Thyroid gland (tissue), 4 donors: ENCODE results near the gene MOGAT3. TPM values are rescaled to one million over a fixed set of nuclear protein-coding genes. Genes with fewer than 3 reads are reported as not detected.

Experiments
- DNase-seq, 2 donors: peaks; one replicate each; pipeline ENCODE4 v3.0.0-alpha.2; 2019
- H3K27ac ChIP-seq, 3 donors: fragments of 200-600 bp; sonication (generic); 1 replicate in 2 of 3; 2 replicates in 1 of 3; pipeline ENCODE4 v1.5.1; 2016 to 2019; ENCODE audit warnings: mild to moderate bottlenecking in 1 of 3, moderate library complexity in 1 of 3
- H3K27me3 ChIP-seq: fragments of 200-600 bp; sonication (generic); one replicate; pipeline ENCODE4 v1.5.1; 2019
- H3K36me3 ChIP-seq, 2 donors: fragments of 200-600 bp; sonication (generic); one replicate each; pipeline ENCODE4 v1.5.1; 2016 to 2019
- H3K4me1 ChIP-seq, 2 donors: fragments of 200-600 bp; sonication (generic); one replicate each; pipeline ENCODE4 v1.5.1; 2017 to 2019
- H3K4me3 ChIP-seq, 3 donors: fragments of 200-600 bp; sonication (generic); replicated peaks in 1 of 3; 1 replicate in 2 of 3; 2 replicates in 1 of 3; pipeline ENCODE4 v1.5.1; 2016; ENCODE audit warnings: mild to moderate bottlenecking in 1 of 3
- H3K9me3 ChIP-seq: fragments of 200-600 bp; sonication (generic); one replicate; pipeline ENCODE4 v1.5.1; 2017
- CTCF ChIP-seq, 6 experiments: fragments of 200-600 bp in 3 of 6; fragments of 450-650 bp in 3 of 6; sonication (generic) in 3 of 6; IDR thresholded peaks; one replicate each; pipeline ENCODE4 v1.5.1; 2016 to 2019; ENCODE audit warnings: antibody characterized with exemption in 6 of 6, mild to moderate bottlenecking in 2 of 6, inconsistent platforms in 1 of 6, moderate library complexity in 1 of 6
- POLR2A ChIP-seq, 2 donors: fragments of 450-650 bp; IDR thresholded peaks; one replicate each; pipeline ENCODE4 v1.6.1; 2017; ENCODE audit warnings: antibody characterized with exemption in 2 of 2, mild to moderate bottlenecking in 2 of 2, moderate library complexity in 1 of 2
- WGBS, 2 donors: methylation state at CpG; one replicate each; pipeline ENCODE4 v1.1.5; 2017; 5-methylcytosine and 5-hydroxymethylcytosine counted together
- intact Hi-C: fragments of 100-400 bp; cut with DNase I; formaldehyde crosslinking; loops from one replicate; pipeline ENCODE4 v1.15.1; 2023
- total RNA-seq, 4 donors: library from RNA; depleted of rRNA; stranded (reverse); fragments of >200 nt; gene quantifications; one replicate each; pipeline ENCODE4 v1.2.3, GENCODE V29; 2016

Gene MOGAT3
- total RNA-seq, 4 donors from 2014 or later, result not detected

- TF ChIP-seq POLR2A (IDR thresholded peaks at IDR 0.05) (no peak), CTCF (IDR thresholded peaks at IDR 0.05) (no peak)
- no peak for DNase-seq
- no peaks in the 10 kb centered on the region for H3K36me3 ChIP-seq
- H3K4me1 ChIP-seq, result peaks cover 0 to 8% of the 10 kb centered on the region in 2 donors
- peaks cover 8% of the 10 kb centered on the region for H3K27me3 ChIP-seq
- no peaks in the 10 kb centered on the region for H3K9me3 ChIP-seq
- 51 to 71% methylated on average over 13 to 14 of the region's 14 CpGs for WGBS, 2 donors
- no peak overlapping the region for H3K4me3 ChIP-seq
- intact Hi-C loops, result no loop called here
- no peak overlapping the region for H3K27ac ChIP-seq
Observed at GRCh38 chr7:101198476-101198875, 2.4 kb downstream of the MOGAT3 start.

- no peak for DNase-seq
- H3K27me3 ChIP-seq, result peaks cover 8% of the 10 kb centered on the region
- intact Hi-C loops, result no loop called here
Observed at GRCh38 chr7:101197991-101198390, 2.8 kb downstream of the MOGAT3 start.

GRCh38 chr7:101195884-101196283 is 5.0 kb downstream of the MOGAT3 start:
- TF ChIP-seq POLR2A (IDR thresholded peaks at IDR 0.05) (no peak), CTCF (IDR thresholded peaks at IDR 0.05) (no peak)
- Histone ChIP-seq H3K27ac (no peak overlapping the region), H3K9me3 (no peaks in the 10 kb centered on the region), H3K4me3 (no peak overlapping the region), H3K4me1 (no peaks in the 10 kb centered on the region), H3K27me3 (no peaks in the 10 kb centered on the region), H3K36me3 (no peaks in the 10 kb centered on the region)
- WGBS, 2 donors, result 85 to 86% methylated on average over 17 of the region's 17 CpGs
- intact Hi-C loops, result no loop called here
- no peak for DNase-seq

More at GRCh38 chr7:101197991-101198390, 2.8 kb downstream of the MOGAT3 start:
- H3K4me3 ChIP-seq, result no peak overlapping the region
- H3K27ac ChIP-seq, result no peak overlapping the region
- no peaks in the 10 kb centered on the region for H3K9me3 ChIP-seq
- WGBS, 2 donors, result 69 to 72% methylated on average over 11 to 20 of the region's 21 CpGs
- TF ChIP-seq CTCF (IDR thresholded peaks at IDR 0.05), result no peak
- TF ChIP-seq POLR2A (IDR thresholded peaks at IDR 0.05), result no peak
- no peaks in the 10 kb centered on the region for H3K36me3 ChIP-seq
- H3K4me1 ChIP-seq, result peaks cover 0 to 8% of the 10 kb centered on the region in 2 donors

GRCh38 chr7:101189109-101189508 is 11.7 kb downstream of the MOGAT3 start:
- intact Hi-C loops, result no loop called here
- no peaks in the 10 kb centered on the region for H3K9me3 ChIP-seq
- no peak overlapping the region for H3K4me3 ChIP-seq
- H3K27me3 ChIP-seq, result no peaks in the 10 kb centered on the region
- no peak for TF ChIP-seq CTCF (IDR thresholded peaks at IDR 0.05)
- no peak for TF ChIP-seq POLR2A (IDR thresholded peaks at IDR 0.05)
- no peak for DNase-seq
- 86 to 87% methylated on average over 8 of the region's 8 CpGs for WGBS, 2 donors
- H3K4me1 ChIP-seq, result no peaks in the 10 kb centered on the region
- no peak overlapping the region for H3K27ac ChIP-seq
- no peaks in the 10 kb centered on the region for H3K36me3 ChIP-seq

GRCh38 chr7:101186844-101187428 is 13.9 kb downstream of the MOGAT3 start:
- Histone ChIP-seq H3K4me1 (no peaks in the 10 kb centered on the region), H3K36me3 (no peaks in the 10 kb centered on the region), H3K27ac (no peak overlapping the region), H3K27me3 (no peaks in the 10 kb centered on the region), H3K9me3 (no peaks in the 10 kb centered on the region), H3K4me3 (no peak overlapping the region)
- TF ChIP-seq POLR2A (IDR thresholded peaks at IDR 0.05) (no peak), CTCF (IDR thresholded peaks at IDR 0.05) (no peak)
- intact Hi-C loops, result no loop called here
- WGBS, 2 donors, result 83 to 85% methylated on average over 4 of the region's 4 CpGs
- no peak for DNase-seq
